HG03196 (cell line): ENCODE data around the gene PIAS3.
"Not testable (repeated sequence)": the region's sequence is repeated elsewhere in the genome, so short reads cannot be mapped to it uniquely, and the experiment has no call there.

Source experiments
- ATAC-seq: cut with Tn5 transposase; IDR thresholded peaks from one replicate; pipeline ENCODE4 v1.9.1; 2021; ENCODE audit not compliant: unreplicated experiment

Gene PIAS3

GRCh38 chr1:145826030-145826429 is 32.9 kb downstream of the PIAS3 start:
- no peak for ATAC-seq

DNA sequence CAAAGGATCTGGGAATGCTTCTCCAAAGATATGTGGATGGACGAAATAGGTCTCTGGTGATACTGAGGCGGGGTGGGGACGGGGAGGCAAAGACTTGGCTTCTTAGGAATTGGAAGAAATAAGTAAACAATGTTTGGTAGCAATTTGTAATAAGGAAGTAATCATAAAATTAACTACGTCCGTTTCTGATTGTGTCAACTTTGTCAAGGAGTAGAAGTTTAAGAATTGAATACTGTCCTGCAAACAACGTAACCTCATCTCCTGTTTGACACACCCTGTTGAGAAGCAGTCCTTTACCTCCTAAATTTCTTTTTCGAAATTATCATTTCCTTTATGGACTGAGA is 34.4 kb downstream of the PIAS3 start:
- no peak for ATAC-seq

DNA sequence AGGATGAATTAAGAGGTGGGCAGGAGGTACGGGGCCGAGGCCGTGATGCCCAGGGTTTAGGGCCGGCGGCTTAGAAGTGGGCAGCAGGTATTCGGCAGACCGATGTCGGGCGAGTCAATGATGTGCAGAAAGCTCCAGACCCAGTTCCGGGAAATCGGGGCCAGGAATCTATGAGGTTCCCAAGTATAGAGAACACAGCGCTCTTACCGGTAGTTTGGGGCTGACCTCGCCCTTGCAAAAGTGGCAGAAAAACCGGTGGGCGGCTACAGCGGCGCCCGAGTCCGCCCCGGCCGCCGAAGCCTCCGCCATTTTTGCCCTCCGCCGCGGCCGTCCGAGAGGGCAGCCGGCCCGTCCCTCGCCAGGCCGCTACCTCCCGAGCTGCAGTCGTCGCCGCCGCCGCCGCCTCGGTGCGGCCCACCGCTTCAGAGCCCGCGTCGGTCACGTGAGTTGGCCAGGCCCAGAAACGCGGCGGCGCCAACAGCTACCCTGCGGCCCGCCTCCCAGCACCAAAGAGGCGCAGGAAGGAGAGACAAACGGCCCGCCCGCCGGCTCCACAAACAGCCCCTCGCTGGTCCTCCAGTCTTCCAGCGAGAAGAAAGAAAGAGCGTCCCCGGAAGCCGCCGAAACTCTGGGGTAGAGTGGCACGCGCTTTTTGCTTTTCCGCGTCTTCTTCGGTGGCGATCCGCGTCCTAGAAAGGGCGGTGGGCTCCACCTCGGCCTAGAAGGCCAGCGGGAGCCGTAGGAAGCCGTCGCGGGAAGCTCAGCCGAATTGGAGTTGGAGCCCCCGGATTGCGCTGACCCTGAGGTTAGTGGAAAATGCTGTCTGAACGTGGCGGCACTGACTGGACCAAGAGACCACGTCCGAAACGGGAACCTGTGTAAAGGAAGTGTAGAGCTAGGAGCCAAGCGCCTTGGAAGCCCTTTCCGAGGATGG is 35.0 kb downstream of the PIAS3 start, which contains the start of the genes POLR3C and RNF115:
TSS of gene POLR3C (plus strand) at position 636 of the 934 bp plus-strand sequence. CDS start 1,577 bp downstream, outside the sequence.
TSS of gene RNF115 (minus strand) at position 531 of the 934 bp plus-strand sequence. CDS start at position 309, 222 bp downstream.
- peak; percentile 76 for ATAC-seq

- not testable (repeated sequence) for ATAC-seq
These were observed 36.0 kb downstream of the PIAS3 start for GRCh38 chr1:145822779-145823331.

DNA sequence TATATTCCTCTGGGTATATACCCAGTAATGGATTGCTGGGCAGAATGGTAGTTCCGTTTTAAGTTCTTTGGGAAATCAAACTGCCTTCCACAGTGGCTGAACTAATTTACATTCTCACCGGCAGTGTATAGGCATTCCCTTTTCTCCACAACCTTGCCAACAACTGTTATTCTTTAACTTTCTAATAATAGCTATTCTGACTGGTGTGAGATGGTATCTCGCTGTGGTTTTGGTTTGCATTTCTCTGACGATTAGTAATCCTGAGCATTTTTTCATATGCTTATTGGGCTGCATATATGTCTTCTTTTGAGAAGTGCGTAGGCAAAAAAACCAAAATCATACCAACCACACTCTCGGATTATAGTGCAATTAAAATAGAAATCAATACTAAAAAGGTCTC is 40.8 kb downstream of the PIAS3 start:
- ATAC-seq: not testable (repeated sequence)

GRCh38 chr1:145812977-145813810 is 45.7 kb downstream of the PIAS3 start:
- not testable (repeated sequence) for ATAC-seq

DNA sequence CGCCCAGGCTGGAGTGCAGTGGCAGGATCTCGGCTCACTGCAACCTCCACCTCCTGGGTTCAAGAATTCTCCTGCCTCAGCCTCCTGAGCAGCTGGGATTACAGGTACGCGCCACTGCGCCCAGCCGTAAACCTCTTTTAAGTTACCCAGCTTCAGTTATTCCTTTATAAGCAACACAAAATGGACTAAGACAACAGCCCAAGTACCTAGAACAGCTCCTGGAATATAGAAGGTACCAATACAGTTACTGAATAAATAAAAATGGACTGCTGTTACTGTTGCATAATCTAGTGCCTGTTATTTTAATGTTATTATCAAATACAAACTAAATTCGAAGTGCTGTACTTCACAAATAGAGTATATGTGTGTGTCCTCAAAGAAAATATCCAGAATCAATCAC is 52.0 kb downstream of the PIAS3 start:
- ATAC-seq: no peak

GRCh38 chr1:145806408-145806807 is 52.5 kb downstream of the PIAS3 start:
- no peak for ATAC-seq

DNA sequence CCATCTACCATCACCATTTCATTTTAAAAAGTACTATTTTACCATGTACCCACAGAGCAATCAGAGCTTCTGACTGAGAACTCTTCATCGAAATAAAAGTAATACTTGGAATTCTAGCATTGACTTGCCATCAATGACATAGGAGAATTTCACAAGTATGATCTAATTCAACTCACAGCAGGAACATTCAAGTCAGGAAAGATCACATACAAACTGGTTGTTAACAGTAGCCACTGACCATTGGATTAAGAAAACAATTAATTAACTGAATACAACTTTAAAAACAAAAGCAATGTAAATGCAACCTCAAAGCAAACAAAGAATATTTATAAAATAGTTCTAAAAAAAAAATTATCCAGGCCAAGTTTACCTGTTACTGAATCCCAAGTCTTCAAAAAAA is 53.8 kb downstream of the PIAS3 start:
- no peak for ATAC-seq

DNA sequence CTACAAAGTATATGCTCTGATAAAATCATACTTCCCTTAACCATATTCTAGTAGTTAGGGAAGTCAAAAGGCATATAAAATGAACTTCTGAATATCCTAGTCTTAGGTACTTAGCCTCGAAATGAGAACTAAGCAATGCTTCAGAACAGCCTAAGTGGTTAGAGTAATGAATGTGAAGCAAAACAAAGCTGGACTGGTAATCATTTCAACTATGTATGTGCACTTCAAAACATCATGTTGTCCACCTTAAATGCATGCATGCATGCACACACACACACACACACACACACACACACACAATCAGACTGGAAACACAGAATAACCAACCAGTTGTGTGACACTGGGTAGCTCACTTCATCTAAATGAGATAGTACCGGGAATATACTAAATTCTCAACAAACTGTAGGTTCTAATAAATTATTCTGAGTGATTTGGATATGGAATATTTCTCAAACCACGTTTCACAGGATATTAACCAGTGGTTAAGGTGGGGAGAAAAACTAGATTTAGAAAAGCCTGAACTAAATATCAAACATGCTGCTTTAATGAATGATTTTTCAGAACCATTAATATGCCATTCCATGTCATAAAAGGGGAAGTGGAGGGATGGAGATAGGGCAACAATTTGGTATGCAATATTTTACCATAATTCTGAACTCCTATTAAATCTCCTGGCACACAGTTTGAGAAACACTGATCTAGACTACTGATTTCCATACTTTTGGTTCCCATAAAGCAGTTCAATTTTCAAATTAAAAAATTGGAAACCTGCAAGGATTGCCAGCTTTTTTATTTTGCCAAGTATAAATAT is 54.4 kb downstream of the PIAS3 start:
- no peak for ATAC-seq

- ATAC-seq: no peak
These were observed 59.1 kb downstream of the PIAS3 start for GRCh38 chr1:145799806-145800205.
